Naive thymus-derived CD4-positive, alpha-beta T cell (primary cell): Measurements from ENCODE around the gene NUTM2F. TPM values are rescaled to one million over a fixed set of nuclear protein-coding genes. Genes with fewer than 3 reads are reported as not detected.
"Not testable (repeated sequence)": the region's sequence is repeated elsewhere in the genome, so short reads cannot be mapped to it uniquely, and the experiment has no call there.

Experiments used
- ATAC-seq: fragments of 150-1000 bp; cut with Tn5 transposase; 2 replicates; pipeline ENCODE4 v1.10.0; 2021; ENCODE audit warnings: mild to moderate bottlenecking, moderate library complexity
- CTCF ChIA-PET: fragments of 350-600 bp; sonication (Branson Sonifier 250); formaldehyde crosslinking; loops from one replicate; lab custom pipeline; 2021; ENCODE audit warnings: antibody characterized with exemption; lab: Charles Lee
- POLR2A ChIA-PET: fragments of 350-600 bp; sonication (Branson Sonifier 250); formaldehyde crosslinking; loops from one replicate; lab custom pipeline; 2021; ENCODE audit warnings: antibody characterized with exemption, inconsistent platforms; lab: Charles Lee
- DNase-seq, 9 donors: peaks; one replicate each; pipeline versions ENCODE4 v3.0.0 to v3.0.0-alpha.2; 2020 to 2022; ENCODE audit warnings: mixed read lengths in 1 of 9
- H3K27ac ChIP-seq: one replicate; pipeline ENCODE4 v1.7.0; 2013; ENCODE audit warnings: mild to moderate bottlenecking, low read depth, low read length, moderate library complexity
- H3K27me3 ChIP-seq, 2 donors: one replicate each; pipeline ENCODE4 v1.7.0; 2013; ENCODE audit warnings: low read length in 2 of 2, mild to moderate bottlenecking in 2 of 2, moderate library complexity in 2 of 2; ENCODE audit not compliant: control insufficient read depth in 2 of 2, insufficient read depth in 2 of 2
- H3K36me3 ChIP-seq, 3 experiments: 1 replicate in 2 of 3; 2 replicates in 1 of 3; pipeline ENCODE4 v1.7.0; 2013; ENCODE audit warnings: low read length in 3 of 3, mild to moderate bottlenecking in 3 of 3, moderate library complexity in 1 of 3; ENCODE audit not compliant: insufficient read depth in 3 of 3, control insufficient read depth in 2 of 3
- H3K4me1 ChIP-seq, 2 donors: one replicate each; pipeline ENCODE4 v1.7.0; 2013; ENCODE audit warnings: low read length in 2 of 2, mild to moderate bottlenecking in 2 of 2, moderate library complexity in 1 of 2; ENCODE audit not compliant: control insufficient read depth in 2 of 2, insufficient read depth in 2 of 2
- H3K4me3 ChIP-seq: 2 replicates; pipeline ENCODE4 v1.7.0; 2013; ENCODE audit warnings: mild to moderate bottlenecking, low read length
- H3K9me3 ChIP-seq, 3 experiments: 1 replicate in 2 of 3; 2 replicates in 1 of 3; pipeline ENCODE4 v1.7.0; 2013; ENCODE audit warnings: low read length in 3 of 3; ENCODE audit not compliant: control insufficient read depth in 2 of 3
- H3K27ac Mint-ChIP-seq, 9 donors: one replicate each; pipeline ENCODE4 v1.8.0; 2020 to 2022; ENCODE audit warnings: mixed read lengths in 9 of 9, mild to moderate bottlenecking in 8 of 9, moderate library complexity in 5 of 9, inconsistent platforms in 2 of 9
- H3K27me3 Mint-ChIP-seq, 5 donors: one replicate each; pipeline ENCODE4 v1.8.0; 2021 to 2022; ENCODE audit warnings: mixed read lengths in 5 of 5, mild to moderate bottlenecking in 1 of 5
- H3K36me3 Mint-ChIP-seq, 5 donors: one replicate each; pipeline ENCODE4 v1.8.0; 2020 to 2022; ENCODE audit warnings: mixed read lengths in 5 of 5, mild to moderate bottlenecking in 3 of 5, inconsistent platforms in 1 of 5
- H3K4me1 Mint-ChIP-seq, 7 donors: one replicate each; pipeline ENCODE4 v1.8.0; 2020 to 2022; ENCODE audit warnings: mixed read lengths in 7 of 7, mild to moderate bottlenecking in 3 of 7, inconsistent platforms in 1 of 7
- H3K4me3 Mint-ChIP-seq, 10 donors: one replicate each; pipeline ENCODE4 v1.8.0; 2020 to 2022; ENCODE audit warnings: mild to moderate bottlenecking in 10 of 10, mixed read lengths in 10 of 10, moderate library complexity in 6 of 10, inconsistent platforms in 2 of 10
- H3K9me3 Mint-ChIP-seq, 11 donors: one replicate each; pipeline ENCODE4 v1.8.0; 2020 to 2022; ENCODE audit warnings: mixed read lengths in 11 of 11, mild to moderate bottlenecking in 4 of 11, inconsistent platforms in 1 of 11, moderate library complexity in 1 of 11
- intact Hi-C, 2 donors: fragments of 100-400 bp; cut with micrococcal nuclease; formaldehyde crosslinking; loops; one replicate each; pipeline ENCODE4 v1.15.1; 2023
- polyA plus RNA-seq, 2 donors: library from polyadenylated mRNA; unstranded; fragments of 300-500 nt; fragmentation: Illumina TruSeq; gene quantifications; one replicate each; pipeline ENCODE4 v1.2.3, GENCODE V29; 2021
- total RNA-seq, 6 experiments: library from RNA in 5 of 6; stranded (reverse) in 5 of 6; gene quantifications; 1 replicate in 5 of 6; 2 replicates in 1 of 6; pipeline ENCODE4 v1.2.3 and lab custom pipeline; 2021 to 2026

NUTM2F gene
- total and polyA plus RNA-seq, 7 experiments from 2014 or later = not detected

DNA sequence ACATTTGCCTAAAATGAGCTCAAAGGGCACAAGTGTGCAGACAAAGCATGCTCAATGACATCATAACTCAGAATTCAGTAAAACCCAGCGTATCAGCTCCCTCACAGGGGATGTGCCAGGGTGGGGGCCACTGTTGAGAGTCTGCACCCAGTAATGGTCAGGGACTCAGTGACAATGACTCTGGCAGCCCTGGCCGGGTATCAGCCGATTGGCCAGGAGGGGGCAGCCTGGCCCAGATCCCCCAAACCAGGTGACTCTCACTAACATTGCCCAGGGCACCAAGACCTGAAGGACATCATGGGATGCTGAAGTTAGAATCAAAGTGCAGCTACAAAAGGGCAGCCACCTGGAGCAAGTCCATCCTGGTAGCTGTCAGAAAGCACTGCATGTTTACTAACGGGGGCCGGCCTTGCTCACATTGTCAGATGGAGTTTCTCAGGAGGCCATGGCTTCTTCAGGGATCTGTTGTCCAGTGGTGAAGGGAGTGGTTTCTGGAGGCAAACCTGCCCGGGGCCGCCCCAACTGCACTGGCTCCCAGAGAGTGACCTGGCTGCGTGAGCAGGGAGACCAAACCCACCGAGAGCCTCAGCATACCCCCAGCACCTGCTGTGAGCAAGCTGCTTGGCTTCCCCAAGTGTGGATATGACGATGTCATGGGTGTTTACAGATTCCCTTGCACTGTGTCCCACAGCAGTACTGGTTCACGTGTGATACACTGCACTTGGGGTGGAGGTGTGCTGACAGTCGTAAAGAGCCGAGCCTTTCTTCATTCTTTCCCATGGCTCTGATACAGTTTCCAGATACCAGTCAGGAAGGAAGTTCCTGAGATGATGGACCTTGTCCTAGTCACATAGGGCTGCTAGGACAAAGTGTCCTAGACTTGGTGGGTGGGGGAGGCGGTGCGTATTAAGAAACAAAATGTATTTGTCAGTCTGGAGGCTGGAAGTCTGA is 13.1 kb downstream of the NUTM2F start:
- H3K27me3 Mint-ChIP-seq, POLR2A ChIA-PET, H3K36me3 Mint-ChIP-seq, CTCF ChIA-PET, H3K4me3 Mint-ChIP-seq, H3K4me3 ChIP-seq, DNase-seq, H3K4me1 Mint-ChIP-seq, H3K9me3 ChIP-seq, H3K27me3 ChIP-seq, H3K27ac Mint-ChIP-seq, intact Hi-C loops, H3K4me1 ChIP-seq, H3K9me3 Mint-ChIP-seq, H3K27ac ChIP-seq, H3K36me3 ChIP-seq: not testable (repeated sequence)
- ATAC-seq = peak; percentile 44

- intact Hi-C loops = no loop called here
- Histone ChIP-seq H3K9me3 (no peaks in the 10 kb centered on the region), H3K36me3 (peaks cover 0 to 16% (median 0%) of the 10 kb centered on the region in 3 experiments), H3K4me3 (no peak overlapping the region), H3K4me1 (no peaks in the 10 kb centered on the region), H3K27ac (no peak overlapping the region), H3K27me3 (no peaks in the 10 kb centered on the region)
- ChIA-PET POLR2A (no interaction called here), CTCF (no interaction called here)
- no peaks in the 10 kb centered on the region for H3K27me3 Mint-ChIP-seq
- ATAC-seq (no peak), DNase-seq (no peak)
- H3K4me1 Mint-ChIP-seq = no peaks in the 10 kb centered on the region
- peaks cover 0 to 30% (median 11%) of the 10 kb centered on the region in 5 donors for H3K36me3 Mint-ChIP-seq
- H3K9me3 Mint-ChIP-seq = no peaks in the 10 kb centered on the region
- no peak overlapping the region for H3K27ac Mint-ChIP-seq
- no peak overlapping the region for H3K4me3 Mint-ChIP-seq
Observed at GRCh38 chr9:94303321-94303720, 25.1 kb downstream of the NUTM2F start.

DNA sequence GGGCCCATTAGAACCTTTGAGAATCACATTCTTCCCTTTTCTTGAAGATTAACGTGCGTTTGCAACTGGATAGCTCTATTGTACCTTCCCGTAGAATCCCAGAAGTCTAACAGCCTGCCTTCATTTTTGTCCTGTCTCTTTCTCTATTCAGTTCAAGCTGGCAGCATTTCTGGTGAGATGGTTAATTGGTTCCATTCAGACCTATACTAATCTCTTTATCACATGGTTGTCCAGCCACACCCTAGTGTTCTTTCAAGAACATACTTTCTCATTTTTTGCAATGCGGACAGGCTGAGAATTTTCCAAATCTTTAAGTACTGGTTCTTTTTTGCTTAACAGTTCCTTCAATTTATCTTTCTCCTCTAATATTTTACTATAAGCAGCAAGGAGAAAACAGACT is 26.0 kb downstream of the NUTM2F start:
- Mint-ChIP-seq H3K4me1 (no peaks in the 10 kb centered on the region), H3K27me3 (no peaks in the 10 kb centered on the region), H3K4me3 (no peak overlapping the region), H3K9me3 (no peaks in the 10 kb centered on the region), H3K36me3 (peaks cover 0 to 30% (median 11%) of the 10 kb centered on the region in 5 donors), H3K27ac (no peak overlapping the region)
- Histone ChIP-seq H3K27me3 (no peaks in the 10 kb centered on the region), H3K4me3 (no peak overlapping the region), H3K9me3 (no peaks in the 10 kb centered on the region), H3K27ac (no peak overlapping the region), H3K36me3 (peaks cover 0 to 16% (median 0%) of the 10 kb centered on the region in 3 experiments), H3K4me1 (no peaks in the 10 kb centered on the region)
- ATAC-seq = no peak
- ChIA-PET POLR2A (no interaction called here), CTCF (no interaction called here)
- DNase-seq = no peak
- intact Hi-C loops = no loop called here

GRCh38 chr9:94301583-94301982 is 26.9 kb downstream of the NUTM2F start:
- no peak overlapping the region for H3K4me3 ChIP-seq
- H3K4me3 Mint-ChIP-seq = no peak overlapping the region

GRCh38 chr9:94300470-94301301 is 27.8 kb downstream of the NUTM2F start:
- Mint-ChIP-seq H3K27me3 (no peaks in the 10 kb centered on the region), H3K4me3 (no peak overlapping the region), H3K27ac (no peak overlapping the region), H3K9me3 (no peaks in the 10 kb centered on the region), H3K36me3 (peaks cover 4 to 45% (median 25%) of the 10 kb centered on the region in 5 donors), H3K4me1 (no peaks in the 10 kb centered on the region)
- Histone ChIP-seq H3K27ac (no peak overlapping the region), H3K27me3 (no peaks in the 10 kb centered on the region), H3K4me1 (no peaks in the 10 kb centered on the region), H3K36me3 (peaks cover 0 to 16% (median 4%) of the 10 kb centered on the region in 3 experiments), H3K4me3 (no peak overlapping the region), H3K9me3 (no peaks in the 10 kb centered on the region)
- DNase-seq (no peak), ATAC-seq (no peak)
- ChIA-PET CTCF (no interaction called here), POLR2A (no interaction called here)
- intact Hi-C loops = no loop called here

More at GRCh38 chr9:94301583-94301982, 26.9 kb downstream of the NUTM2F start:
- H3K9me3 Mint-ChIP-seq = no peaks in the 10 kb centered on the region
- H3K27ac ChIP-seq = no peak overlapping the region
- H3K36me3 Mint-ChIP-seq = peaks cover 0 to 38% (median 19%) of the 10 kb centered on the region in 5 donors
- ATAC-seq = no peak
- POLR2A ChIA-PET = no interaction called here
- DNase-seq = no peak
- H3K4me1 Mint-ChIP-seq = no peaks in the 10 kb centered on the region
- H3K27ac Mint-ChIP-seq = no peak overlapping the region
- CTCF ChIA-PET = no interaction called here
- no peaks in the 10 kb centered on the region for H3K4me1 ChIP-seq
- no peaks in the 10 kb centered on the region for H3K9me3 ChIP-seq
- H3K27me3 ChIP-seq = no peaks in the 10 kb centered on the region
- peaks cover 0 to 16% (median 0%) of the 10 kb centered on the region in 3 experiments for H3K36me3 ChIP-seq
- no peaks in the 10 kb centered on the region for H3K27me3 Mint-ChIP-seq
- intact Hi-C loops = no loop called here

GRCh38 chr9:94298949-94299599 is 29.4 kb downstream of the NUTM2F start:
- H3K36me3 Mint-ChIP-seq = peaks cover 5 to 56% (median 30%) of the 10 kb centered on the region in 5 donors

More at GRCh38 chr9:94298949-94299599, 29.4 kb downstream of the NUTM2F start:
- Mint-ChIP-seq H3K4me3 (no peak overlapping the region), H3K27ac (no peak overlapping the region), H3K9me3 (no peaks in the 10 kb centered on the region), H3K4me1 (no peaks in the 10 kb centered on the region), H3K27me3 (no peaks in the 10 kb centered on the region)
- ATAC-seq = no peak
- Histone ChIP-seq H3K27me3 (no peaks in the 10 kb centered on the region), H3K9me3 (no peaks in the 10 kb centered on the region), H3K27ac (no peak overlapping the region), H3K4me3 (no peak overlapping the region), H3K36me3 (peaks cover 0 to 20% (median 7%) of the 10 kb centered on the region in 3 experiments), H3K4me1 (no peaks in the 10 kb centered on the region)
- CTCF ChIA-PET = no interaction called here
- POLR2A ChIA-PET = no interaction called here
- intact Hi-C loops = no loop called here
- DNase-seq = no peak
